ENCODE results near the gene CCDC136. TPM values are rescaled to one million over a fixed set of nuclear protein-coding genes. Genes with fewer than 3 reads are reported as not detected.

CCDC136 gene
- total RNA-seq, 1 donor from 2014 or later = 0.76 TPM

DNA sequence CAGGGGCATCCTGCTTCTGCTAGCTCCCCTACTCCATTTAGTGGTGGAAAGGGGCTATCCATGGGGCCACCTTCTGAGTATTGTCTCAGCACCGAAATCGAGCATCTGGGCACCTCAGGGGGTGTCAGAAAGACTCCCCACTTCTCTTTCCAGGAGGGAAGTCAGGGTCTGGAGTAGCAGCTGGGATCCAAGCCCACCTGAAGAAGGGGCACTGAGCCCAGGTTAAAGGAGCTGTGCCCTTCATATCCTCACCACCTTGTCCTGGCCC is 41.0 kb downstream of the CCDC136 start:
- ATAC-seq = no peak

DNA sequence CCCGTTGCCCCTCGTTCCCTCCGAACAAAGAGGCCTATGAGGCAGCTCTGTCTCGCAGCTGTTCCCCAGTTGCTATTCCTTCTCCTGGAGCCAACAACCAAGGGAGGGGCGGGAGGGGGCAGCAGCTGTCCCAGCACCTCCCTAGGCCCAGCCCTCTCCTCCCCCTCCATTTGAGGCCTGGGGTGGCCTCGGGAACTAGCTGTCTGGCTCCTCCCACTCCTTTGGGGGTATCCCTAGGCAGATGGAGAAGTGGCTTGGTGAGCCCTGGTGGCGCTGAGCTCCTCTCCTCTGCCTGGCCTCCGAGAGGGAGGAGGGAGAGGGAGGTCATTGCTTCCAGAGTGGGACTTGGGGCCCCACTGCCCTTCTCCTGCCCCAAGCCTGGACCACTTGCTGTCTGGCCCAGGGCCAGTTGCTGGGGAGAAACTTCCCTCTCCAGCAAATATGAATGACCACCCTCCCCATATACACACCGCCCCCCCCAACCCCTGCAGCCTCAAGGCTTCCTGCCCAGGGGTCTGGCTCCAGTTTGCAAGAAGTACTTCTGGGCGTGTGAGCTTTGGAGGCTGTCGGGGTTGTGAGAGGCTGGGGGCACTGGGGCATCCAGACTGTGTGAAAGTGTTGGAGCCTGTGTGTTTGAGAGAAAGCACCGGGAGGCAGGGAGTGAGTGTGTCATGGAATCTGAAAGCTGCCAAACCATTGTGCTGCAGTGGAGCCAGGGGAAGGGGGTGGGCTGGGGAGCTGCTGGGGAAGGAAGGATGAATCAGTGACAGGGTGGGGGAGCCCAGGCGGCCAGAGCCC is 41.6 kb downstream of the CCDC136 start:
- peak; percentile 21 for ATAC-seq

DNA sequence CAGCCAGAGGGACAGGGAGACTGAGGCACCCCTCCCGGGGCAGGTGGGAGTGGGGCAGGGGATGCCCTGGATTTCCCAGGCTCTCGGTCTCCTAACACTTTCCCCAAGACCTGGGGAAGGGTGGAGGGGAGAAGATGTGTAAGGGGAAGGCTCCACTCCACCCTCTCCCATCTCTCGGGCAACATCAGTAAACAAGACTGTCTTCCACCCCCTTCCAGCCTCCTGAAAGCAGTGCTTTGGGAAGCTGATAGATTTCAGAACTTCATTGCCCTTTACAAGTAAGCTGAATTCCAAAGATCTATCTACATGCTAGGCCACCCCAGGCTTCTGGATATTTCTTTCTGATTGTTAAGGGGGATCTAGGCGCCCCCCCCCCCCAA is 42.2 kb downstream of the CCDC136 start:
- no peak for ATAC-seq

DNA sequence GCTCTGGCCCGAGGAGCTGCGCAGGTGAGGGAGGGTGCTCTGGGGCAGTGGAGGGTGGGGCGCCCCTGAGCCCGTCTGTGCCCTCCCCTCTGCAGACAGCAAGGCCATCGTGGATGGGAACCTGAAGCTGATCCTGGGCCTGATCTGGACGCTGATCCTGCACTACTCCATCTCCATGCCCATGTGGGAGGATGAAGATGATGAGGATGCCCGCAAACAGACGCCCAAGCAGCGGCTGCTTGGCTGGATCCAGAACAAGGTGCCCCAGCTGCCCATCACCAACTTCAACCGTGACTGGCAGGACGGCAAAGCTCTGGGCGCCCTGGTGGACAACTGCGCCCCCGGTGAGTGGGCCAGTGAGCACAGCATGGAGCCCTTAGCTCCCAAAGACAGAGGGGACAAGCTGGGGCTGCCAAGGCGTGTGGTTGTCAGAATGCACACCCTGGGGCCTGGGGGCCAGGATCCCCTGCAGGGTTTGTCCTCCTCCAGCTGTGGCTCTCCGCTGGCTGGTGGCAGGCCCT is 43.5 kb downstream of the CCDC136 start:
- ATAC-seq = no peak

DNA sequence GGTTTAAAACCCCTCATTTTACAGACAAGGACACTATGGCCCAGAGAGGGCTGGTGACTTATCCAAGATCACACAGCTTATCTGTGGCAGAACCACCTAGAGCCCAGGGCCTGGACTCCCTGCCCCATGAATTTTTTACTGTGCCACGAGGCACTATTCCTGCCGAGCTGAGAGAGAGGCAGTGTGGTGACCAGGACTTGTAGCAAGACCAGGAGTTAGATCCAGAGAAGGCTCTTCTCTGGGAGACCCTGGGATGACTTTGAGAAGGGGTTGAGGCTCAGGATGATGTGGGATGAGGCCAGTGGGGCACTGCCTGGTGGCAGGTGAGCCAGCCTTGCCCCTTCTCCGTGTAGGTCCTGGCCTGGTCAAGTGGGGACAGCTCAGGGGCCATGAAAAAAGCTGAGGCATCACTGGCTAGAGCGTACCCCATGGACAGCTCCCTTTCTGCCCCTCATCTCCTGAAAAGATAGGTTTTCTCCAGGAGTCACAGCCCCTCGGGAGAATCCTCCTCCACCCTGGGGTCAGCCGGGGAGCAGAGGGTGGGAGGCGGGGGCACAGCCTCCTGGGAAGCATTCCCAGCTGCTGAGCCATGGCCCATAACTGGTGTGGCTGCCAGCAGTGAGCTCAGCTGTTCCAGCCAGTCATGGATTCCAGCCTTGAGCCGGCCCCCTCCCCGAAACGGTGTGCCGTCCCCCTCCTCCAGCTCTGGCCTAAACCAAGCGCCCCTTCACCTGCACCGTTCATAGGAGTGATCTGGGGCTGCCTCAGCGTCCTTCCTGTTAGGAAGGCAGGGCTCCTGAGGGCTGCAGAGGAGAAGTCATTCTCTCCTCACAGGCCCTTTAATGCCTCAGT is 44.2 kb downstream of the CCDC136 start:
- ATAC-seq = no peak

DNA sequence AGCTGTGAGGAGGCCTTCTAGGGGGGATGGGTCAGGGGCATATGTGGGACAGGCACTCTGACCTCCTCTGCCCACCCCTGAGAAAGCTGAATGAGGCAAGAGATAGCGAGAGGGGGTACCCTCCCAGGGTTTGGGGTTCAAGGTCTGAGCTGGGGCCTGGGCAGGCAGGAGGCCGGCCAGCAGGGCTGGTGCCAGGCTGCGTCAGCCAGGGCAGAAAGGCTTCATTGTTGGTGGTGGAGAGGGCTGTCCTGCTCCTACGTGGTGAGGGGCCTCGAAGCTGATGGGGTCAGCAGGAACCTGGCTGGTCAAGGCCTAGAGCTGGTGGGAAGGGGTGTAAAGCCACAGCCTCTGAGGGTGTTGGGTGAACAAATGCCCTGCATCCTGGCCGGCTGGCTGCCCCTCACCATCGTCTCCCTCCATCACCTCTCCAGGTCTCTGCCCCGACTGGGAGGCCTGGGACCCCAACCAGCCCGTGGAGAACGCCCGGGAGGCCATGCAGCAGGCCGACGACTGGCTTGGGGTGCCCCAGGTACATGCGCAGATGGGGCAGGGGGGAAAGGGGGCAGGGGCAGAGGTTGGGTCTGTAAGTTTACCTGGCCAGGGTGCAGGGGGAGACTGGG is 45.1 kb downstream of the CCDC136 start:
- no peak for ATAC-seq

DNA sequence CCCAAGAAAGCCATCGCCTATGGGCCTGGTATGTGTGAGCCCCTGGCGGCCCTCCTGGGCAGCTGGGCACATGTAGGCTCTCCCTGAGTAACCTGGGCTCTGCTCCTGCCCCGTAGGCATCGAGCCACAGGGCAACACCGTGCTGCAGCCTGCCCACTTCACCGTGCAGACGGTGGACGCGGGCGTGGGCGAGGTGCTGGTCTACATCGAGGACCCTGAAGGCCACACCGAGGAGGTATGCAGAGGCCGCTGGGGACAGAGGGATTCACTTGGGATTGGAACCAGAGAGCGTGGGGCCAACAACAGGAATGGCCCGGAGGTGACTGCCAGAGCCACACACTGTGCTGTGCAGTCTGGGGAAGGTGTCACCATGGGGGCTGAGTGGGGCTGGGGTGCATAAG is 45.8 kb downstream of the CCDC136 start:
- ATAC-seq = no peak

DNA sequence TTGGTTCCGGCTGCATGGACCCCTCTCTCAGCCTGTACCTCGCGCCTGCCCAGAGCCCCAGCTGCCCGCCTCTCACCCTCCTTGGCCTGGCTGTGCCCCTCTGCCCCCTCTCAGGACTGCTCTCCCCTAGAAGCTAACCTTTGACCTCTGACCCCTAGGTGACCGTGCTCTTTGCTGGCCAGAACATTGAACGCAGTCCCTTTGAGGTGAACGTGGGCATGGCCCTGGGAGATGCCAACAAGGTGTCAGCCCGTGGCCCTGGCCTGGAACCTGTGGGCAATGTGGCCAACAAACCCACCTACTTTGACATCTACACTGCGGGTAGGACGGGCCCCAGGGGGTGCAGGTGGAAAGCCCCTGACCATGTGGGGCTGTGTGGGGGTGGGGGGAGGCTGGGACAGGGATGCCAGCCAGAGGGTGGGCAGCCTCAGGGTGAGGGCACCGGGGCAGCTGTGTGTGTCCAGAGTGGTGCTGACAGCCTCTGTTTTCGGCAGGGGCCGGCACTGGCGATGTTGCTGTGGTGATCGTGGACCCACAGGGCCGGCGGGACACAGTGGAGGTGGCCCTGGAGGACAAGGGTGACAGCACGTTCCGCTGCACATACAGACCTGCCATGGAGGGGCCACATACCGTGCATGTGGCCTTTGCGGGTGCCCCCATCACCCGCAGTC is 46.5 kb downstream of the CCDC136 start:
- ATAC-seq = no peak

DNA sequence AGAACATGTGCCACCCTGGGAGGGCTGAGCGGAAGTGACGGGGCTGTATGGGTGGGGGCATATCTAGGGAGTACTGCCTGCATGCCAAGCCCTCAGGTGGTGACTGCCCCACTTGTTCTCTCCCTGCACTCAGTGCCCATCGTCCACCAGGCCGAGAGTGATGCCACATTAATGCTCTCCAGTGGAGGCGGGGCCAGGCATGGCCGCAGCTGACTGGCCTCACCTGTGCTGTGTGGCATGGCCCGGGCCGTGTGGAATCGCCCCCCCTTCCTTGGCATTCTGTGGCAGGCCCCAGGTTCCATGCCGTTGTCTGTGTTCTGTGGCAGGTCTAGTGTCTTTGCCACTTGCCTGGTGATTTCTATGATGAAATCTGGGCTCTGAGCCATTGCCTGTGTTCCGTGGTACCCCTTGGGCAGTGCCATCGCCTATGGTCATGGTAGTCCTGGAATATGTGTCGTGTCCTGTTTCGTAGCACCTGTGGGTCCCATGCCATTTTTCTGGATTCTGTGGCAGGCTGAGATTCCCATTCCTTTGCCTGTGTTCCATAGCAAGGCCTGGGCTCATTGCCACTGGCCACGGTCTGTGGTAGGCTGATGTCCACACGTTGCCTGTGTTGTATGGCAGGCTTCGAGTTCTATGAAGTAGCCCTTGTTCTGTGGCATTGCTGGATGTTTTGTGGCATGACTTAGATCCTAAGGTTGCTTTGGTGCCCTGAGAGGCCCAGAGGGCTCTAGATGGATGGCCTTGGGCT is 47.4 kb downstream of the CCDC136 start:
- no peak for ATAC-seq

DNA sequence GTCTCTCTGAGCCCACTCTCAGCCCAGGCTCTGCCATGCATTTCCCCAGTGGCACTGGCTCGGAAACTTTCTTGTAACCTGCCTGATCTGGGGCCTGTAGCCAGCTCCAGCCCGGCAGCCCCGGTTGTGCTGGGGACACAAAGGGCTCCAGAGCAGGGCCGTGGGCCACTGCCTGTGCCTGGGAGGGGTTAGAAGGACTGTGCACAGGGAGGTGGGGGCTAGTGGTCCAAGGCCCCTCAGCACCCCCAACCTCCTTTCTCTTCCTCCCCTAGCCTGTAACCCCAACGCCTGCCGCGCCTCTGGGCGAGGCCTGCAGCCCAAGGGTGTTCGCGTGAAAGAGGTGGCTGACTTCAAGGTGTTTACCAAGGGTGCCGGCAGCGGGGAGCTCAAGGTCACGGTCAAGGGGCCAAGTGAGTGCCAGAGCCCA is 48.0 kb downstream of the CCDC136 start:
- no peak for ATAC-seq

DNA sequence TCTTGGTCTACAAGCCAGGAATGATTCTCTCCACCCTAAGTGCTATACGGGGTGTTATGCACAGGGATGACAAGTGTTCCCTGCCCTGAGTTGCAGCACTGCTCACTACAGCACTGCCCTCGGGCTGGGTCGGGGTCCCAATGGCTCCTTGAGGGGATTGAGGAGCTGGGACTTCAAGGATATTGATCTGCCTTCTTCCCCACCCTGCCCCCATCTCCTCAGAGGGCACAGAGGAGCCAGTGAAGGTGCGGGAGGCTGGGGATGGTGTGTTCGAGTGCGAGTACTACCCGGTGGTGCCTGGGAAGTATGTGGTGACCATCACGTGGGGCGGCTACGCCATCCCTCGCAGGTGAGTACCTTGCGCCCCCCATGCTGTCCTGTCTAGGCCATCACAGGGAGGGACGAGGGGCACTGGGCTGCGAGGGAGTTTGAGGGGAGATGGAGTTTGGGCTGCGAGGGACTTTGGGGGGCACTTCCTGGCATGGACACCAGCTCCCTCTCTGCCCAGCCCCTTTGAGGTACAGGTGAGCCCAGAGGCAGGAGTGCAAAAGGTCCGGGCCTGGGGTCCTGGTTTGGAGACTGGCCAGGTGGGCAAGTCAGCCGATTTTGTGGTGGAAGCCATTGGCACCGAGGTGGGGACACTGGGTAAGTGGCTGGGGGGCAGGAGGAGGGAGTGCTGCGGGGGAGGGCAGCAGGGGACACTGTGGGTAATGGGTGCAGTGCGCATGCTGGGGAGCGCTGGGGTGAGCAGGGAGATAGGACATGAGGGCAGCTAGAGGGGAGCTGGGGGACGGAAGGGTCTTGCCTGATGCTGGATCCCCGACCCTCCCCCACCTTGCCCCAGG is 48.8 kb downstream of the CCDC136 start:
- ATAC-seq = no peak

DNA sequence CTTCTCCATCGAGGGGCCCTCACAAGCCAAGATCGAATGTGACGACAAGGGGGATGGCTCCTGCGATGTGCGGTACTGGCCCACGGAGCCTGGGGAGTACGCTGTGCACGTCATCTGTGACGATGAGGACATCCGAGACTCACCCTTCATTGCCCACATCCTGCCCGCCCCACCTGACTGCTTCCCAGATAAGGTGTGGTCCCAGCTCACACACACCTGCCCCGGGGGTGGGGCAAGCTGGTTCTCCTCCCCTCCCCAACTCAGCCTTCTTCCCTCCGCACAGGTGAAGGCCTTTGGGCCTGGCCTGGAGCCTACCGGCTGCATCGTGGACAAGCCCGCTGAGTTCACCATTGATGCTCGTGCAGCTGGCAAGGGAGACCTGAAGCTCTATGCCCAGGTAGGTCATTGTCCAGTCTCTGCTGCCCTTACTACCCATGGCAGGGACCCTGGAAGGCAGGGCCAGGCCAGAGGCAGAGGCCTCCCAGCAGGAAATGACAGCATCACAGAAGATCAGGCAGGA is 49.5 kb downstream of the CCDC136 start:
- peak; percentile 12 for ATAC-seq

DNA sequence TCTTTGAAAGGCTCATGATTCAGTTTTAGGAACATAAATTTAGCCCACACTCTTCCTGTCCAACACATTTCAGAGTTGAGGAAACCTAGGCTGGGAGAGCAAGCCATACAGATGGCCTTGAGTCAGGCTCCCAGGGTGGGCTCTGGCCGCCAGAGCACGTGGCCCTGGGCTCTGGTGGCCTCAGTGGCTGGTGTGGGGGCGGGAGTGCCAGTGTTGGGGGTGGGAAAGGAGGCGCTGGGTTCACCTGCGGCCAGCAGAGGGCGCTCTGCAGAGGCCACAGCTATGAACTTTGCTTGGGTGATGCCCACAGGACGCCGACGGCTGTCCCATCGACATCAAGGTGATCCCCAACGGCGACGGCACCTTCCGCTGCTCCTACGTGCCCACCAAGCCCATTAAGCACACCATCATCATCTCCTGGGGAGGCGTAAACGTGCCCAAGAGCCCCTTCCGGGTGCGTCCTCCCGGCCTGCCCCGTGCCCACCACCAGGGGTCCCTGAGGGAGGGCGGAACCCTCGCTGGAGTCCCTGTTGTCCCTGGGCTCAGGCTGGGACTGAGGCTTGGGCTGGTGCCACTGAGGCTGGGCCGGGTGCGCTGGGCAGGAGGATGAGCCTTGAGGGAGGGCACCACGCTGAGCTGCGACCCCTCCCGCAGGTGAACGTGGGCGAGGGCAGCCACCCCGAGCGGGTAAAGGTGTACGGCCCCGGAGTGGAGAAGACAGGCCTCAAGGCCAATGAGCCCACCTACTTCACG is 50.3 kb downstream of the CCDC136 start:
- ATAC-seq = peak; percentile 46

DNA sequence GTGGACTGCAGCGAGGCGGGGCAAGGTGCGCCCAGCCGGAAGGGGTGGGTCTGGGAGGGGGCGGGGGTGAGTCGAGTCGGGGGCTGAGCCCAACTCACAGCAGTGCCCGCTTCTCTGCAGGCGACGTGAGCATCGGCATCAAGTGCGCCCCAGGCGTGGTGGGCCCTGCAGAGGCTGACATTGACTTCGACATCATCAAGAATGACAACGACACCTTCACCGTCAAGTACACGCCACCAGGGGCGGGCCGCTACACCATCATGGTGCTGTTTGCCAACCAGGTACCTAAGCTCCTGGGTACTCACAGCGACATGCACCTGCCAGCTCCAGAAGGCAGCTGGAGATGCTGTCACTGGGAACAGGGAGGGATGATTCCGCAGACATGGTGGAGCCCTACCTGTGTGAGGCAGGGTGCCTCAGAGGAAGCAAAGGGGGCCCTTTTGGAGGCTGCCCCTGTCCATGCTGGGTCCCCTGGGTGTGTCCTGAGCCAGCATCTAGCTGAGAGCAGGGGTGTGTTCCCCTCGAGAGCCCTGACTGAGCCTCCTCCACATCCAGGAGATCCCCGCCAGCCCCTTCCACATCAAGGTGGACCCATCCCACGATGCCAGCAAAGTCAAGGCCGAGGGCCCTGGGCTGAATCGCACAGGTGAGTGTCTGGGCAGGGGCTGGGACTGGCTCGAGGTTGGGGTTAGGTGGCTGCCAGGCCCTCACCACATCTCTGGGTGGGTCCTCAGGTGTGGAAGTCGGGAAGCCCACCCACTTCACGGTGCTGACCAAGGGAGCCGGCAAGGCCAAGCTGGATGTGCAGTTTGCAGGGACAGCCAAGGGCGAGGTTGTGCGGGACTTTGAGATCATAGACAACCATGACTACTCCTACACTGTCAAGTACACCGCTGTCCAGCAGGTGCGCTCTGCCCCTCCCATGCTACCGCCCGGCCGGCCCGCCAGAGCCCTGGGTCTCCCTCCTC is 51.2 kb downstream of the CCDC136 start:
- no peak for ATAC-seq

DNA sequence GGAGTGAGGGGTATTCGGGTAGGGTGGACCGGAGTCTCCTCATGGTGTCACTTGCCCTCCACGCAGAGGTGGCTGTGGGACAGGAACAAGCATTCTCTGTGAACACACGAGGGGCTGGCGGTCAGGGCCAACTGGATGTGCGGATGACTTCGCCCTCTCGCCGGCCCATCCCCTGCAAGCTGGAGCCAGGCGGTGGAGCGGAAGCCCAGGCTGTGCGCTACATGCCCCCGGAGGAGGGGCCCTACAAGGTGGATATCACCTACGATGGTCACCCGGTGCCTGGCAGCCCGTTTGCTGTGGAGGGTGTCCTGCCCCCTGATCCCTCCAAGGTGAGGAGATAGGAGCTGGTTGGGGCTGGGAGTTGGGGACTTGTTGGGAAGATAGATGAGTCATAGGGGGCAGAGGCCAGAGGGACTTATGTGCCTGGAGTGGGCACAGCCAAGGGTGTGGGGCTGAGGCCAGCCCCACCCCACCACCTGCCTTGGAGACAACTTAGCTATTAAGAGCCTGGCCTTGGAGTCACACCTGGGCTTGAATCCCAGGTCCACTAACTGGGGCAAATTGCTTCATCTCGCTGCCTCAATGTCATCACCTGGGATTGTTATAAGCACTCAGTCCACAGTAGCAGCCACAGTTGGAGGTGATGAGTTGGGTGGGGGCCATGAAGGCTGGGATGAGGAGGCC is 52.3 kb downstream of the CCDC136 start:
- no peak for ATAC-seq

DNA sequence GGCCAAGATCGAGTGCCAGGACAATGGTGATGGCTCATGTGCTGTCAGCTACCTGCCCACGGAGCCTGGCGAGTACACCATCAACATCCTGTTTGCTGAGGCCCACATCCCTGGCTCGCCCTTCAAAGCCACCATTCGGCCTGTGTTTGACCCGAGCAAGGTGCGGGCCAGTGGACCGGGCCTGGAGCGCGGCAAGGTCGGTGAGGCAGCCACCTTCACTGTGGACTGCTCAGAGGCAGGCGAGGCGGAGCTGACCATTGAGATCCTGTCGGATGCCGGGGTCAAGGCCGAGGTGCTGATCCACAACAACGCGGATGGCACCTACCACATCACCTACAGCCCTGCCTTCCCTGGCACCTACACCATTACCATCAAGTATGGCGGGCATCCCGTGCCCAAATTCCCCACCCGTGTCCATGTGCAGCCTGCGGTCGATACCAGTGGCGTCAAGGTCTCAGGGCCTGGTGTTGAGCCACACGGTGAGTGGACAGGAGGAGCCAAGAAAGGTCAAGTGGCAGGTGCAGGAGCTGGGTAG is 53.1 kb downstream of the CCDC136 start:
- ATAC-seq = no peak

DNA sequence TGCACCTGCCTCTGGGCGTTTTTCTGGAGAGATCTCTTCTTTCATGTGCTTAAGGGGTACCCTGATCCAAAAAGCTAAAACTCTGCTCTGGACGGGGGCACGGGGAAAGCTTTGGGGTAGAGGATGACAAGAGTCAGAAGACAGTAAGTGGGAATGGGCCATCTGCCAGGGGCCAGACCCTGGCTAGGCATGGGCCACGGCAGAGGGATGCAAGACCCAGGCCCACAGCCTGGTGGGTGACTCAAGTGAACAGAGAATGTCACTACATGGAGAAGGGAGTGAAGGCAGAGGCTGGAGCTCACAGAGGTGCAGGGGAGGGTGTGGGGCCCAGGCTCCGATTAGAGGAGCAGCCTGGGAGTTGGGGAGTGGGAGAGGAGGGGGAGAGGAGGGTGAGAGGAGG is 53.7 kb downstream of the CCDC136 start:
- no peak for ATAC-seq

DNA sequence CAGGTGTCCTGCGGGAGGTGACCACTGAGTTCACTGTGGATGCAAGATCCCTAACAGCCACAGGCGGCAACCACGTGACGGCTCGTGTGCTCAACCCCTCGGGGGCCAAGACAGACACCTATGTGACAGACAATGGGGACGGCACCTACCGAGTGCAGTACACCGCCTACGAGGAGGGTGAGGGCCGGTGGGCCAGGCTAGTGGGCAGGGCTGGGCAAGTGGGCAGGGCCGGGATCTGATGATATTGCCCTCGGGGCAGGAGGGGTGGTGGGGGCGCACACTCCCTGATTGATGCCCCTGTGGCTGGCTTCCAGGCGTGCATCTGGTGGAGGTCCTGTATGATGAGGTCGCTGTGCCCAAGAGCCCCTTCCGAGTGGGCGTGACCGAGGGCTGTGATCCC is 54.2 kb downstream of the CCDC136 start:
- no peak for ATAC-seq
